Activated T-helper 1 cell treated with Interleukin-2 at 50 U/mL for 16 hours (primary cell): ENCODE measurements around the gene TNPO3.

Experiments
- DNase-seq: peaks from one replicate; pipeline ENCODE4 v3.0.0-alpha.2; 2020; ENCODE audit warnings: low read depth

The TNPO3 gene

GRCh38 chr7:128938544-128939074 lies 116.3 kb downstream of the TNPO3 start:
- no peak for DNase-seq

DNA sequence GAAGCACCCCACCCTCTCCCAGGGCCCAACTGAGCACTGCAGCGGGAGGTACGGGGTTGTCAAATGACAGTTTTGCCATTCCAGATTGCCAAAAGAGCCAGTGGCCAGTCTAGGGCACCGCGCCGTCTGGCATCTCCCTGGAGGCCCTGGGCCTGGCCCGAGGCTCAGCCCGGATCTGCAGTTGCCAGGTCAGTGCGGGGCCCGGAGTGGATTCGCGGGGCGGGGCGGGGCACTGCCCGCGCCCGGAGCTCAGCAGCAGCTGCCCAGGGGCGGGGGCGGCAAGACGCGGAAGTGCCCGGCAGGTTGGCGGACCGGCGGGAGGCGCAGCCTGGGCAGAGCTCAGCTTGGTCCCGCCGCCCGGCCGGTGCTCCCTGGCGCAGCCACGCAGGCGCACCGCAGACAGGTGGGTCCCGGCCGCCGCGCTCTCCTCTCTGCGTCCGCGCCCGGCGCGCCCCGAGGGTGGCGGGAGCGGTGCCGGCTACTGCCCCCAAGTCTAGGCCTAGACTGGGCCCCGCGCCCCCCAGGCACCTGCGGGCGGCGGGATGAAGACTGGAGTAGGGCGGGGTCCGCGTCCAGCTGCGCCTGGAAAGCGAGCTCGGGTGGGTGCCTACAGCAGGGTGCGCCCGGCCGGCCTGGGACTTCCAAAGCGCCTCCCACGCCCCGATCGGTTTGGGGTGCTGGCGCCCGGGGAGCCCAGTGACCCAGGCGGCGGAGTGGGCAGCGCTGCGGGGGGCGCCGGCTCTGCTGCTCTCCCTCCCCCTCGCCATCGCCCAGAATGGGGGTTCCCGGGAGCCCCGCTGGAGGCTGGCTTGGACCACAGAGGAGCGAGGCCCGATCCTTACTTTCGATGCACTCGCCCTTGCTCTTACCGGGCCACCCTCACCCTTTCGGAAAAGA lies 117.0 kb downstream of the TNPO3 start, which contains the start of gene IRF5:
Gene IRF5 (plus strand): TSS at position 281 of the 897 bp plus-strand sequence. CDS start 4,155 bp downstream, outside the sequence.
- DNase-seq = no peak

- no peak for DNase-seq
Observed at GRCh38 chr7:128937271-128937646, 117.7 kb downstream of the TNPO3 start.

DNA sequence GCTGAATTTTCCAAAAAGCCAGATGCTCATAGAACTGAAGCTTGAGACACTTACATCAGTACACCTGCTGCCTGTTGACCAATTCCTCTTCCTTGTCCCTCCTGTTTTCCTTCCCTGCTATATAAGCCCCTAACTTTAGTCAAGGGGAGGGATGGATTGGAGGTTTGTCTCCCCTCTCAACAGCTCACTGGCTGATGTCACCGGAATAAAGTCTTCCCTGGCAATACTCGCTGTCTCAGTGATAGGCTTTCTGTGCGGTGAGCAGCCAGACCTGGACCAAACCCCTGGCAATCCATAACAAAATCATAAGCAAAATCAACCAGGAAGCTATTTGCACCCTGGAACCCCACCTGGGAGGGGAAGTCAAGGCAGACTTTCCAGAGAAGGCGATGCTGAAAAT lies 118.1 kb downstream of the TNPO3 start:
- no peak for DNase-seq

DNA sequence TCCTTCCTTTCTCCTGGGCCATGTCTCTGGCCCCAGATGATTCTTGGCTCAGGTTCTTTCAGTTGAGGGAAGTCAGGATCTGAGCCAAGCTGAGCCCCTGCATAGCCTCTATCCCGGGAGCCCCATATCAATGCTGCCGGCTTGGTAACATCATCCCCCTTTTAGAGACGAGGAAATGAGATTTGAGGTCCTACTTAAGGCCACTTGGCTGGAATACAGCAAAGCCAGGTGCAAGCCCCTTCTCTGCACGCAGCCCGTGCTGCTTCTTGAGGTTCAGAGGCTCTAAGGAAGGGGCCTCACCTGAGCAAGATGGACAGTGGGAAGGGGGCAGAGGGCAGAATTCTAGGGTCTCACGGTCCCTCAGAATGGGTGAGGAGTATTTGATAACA lies 119.6 kb downstream of the TNPO3 start:
- DNase-seq = no peak

DNA sequence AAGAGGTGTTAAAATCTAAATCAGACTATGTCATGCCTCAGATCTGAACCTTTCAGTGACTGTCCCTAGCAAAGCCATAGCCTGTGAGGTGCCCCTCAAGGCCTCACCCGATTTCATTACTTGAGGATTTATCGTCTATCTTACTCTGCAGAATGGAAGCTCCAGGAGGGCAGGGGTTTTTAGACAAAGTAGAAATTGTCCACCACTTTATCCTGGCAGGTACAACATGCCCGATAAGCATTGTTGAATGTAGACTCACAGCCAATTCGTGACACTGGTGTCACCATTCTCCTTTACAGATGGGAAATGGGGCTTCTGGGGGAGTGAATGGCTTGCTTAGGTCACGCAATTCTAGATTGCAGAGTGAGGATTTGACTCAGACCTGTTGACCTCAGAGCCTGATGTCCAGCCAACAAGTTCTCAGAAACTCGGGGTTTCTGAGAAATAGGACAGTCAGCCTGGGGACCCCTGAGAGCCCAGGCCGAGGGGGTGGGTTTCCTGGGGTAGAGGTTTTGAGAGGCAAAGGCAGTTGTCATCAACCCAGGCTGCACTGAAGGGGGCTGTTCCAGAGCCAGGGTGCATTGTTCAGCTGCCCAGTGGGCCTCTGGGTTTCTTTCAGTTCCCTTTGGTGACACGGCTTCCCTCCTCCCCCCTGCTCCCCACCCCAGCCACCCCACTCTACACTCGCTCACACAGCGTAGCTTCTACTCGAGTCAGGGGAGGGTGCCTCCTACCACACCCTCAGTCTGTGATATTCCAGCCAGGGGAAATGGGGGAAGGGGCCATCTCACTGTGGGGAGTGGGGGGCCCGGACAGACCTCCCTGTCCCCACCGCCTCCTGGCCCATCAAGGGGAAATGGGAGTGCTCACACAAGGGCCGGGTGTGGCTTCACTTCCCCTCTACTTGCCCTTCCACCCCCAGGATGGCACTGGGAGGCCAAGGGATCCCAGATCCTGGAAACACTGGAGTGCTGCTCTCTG lies 120.3 kb downstream of the TNPO3 start:
- DNase-seq = no peak

DNA sequence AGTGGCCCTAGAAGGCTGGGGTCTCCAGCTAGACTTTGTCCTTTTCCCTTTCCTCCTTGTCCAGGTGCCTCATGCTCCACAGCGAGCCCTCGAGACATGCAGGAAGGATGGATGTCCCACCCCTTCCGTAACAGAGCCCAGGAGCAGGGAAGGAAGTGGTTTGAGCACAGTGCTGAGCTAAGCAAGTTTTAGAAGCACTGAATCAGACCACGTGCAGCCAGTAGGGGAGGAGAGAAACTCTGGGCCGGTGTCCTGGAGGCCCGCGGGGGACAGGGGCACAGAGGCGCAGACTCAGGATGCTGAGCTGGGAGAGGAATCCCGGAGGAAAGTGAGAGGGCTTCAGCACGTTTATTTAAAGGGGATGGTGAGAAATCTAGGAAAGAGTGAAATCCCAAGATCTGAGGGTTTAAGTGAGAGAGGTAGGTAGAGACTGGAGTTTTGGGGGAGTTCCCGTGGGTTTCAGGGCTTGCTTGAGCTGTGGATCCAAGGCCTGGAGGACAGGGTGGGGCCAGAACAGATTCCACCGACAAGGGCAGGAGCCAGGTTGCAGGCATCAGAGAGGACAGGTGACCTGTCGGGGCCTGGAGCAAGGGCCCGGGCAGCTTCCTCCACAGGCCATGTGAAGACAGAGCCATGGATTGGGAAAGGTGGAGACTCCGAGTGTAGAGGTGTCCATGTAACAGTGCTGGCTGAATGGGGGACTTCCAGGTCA lies 121.6 kb downstream of the TNPO3 start:
- DNase-seq = peak; percentile 25

- no peak for DNase-seq
Observed at GRCh38 chr7:128932862-128933179, 122.1 kb downstream of the TNPO3 start.

- DNase-seq = no peak
Observed at GRCh38 chr7:128931965-128932861, 122.7 kb downstream of the TNPO3 start.

DNA sequence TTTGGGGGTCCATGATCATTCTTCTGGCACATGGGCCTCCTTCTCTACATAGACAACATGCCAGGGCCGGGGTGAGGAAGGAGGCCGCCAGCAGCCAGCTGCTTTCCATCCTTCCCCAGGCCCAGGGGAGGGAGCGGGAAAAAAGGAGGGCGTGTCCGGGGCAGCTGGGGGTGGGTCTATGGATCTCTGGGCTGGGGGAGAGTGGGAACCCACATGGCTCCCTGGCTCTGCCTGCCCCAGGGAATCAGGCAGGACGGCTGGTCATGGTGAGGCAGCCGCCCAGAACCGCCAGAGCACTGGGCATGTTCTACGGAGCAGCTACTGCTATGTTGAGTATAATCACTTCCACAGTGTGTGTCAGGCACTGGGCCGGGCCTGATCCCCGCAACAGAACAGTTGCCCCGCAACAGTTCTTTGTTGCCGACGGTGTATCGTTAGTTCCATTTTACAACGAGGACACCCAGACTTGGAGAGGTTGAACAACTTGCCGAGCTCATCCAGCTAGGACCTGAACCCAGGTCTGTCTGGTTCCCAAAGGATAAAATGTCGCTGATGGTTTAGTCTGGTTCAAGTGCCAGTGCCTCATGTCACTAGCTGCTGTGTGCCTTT lies 123.6 kb downstream of the TNPO3 start:
- DNase-seq = no peak

- DNase-seq = no peak
Observed at GRCh38 chr7:128928882-128929788, 125.8 kb downstream of the TNPO3 start.

DNA sequence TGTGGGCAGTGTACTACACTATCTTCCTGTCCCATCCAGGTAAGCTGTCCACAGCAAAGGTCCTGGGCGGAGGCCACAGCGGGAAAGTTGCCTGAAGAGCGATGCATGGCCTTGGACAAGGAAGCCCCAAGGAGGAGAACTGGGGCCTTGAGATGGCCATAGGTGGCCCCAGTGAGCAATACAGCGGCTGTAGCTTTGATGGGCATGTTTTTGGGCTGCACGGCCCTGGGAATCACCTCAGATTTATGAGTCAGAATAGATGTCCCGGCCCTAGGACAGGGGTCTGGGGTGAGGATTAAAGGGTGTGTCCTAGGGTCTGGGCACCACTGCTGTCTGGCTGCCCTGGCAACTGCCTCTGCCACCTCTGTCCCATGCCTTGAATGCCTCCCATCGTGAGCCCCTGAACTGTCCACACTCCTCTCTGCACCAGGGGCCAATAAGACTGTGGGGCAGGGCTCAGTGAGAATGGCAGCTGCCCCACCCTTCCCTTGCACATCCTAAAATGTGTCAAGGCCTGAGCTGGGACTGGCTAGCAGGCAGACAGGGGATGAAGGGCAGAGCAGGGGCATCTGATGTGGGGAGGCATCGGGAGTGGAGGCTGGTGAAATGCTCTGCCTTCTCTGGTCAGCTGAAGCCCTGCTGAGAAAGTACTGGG lies 126.6 kb downstream of the TNPO3 start:
- no peak for DNase-seq

DNA sequence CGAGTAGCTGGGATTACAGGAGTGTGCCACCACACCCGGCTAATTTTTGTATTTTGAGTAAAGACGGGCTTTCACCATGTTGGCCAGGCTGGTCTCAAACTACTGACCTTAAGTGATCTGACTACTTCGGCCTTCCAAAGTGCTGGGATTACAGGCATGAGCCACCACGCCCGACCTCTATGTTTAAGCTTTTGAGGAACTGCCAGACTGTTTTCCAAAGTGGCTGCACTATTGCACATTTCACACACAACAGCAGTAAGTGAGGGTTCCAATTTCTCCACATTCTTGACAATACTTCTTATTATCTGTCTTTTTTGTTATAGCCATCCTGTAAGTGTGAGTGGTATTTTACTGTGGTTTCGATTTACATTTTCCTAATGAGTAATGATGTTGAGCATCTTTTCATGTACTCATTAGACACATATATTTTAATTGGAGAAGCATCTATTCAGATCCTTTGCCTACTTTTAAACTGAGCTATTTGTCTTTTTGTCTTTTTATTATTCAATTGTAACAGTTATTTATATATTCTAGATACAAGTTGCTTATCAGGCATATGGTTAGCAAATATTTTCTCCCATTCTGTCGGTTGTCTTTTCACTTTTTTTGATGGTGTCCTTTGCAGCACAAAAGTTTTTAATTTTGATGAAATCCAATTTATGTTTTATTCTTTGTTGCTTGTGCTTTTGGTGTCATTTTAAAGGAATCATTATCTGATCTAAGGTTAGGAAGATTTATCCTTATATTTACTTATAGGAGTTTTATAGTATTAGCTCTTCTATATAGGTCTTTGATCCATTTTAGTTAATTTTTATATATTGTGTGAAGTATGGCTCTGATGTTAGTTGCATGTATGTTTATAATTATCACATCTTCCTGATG lies 130.0 kb downstream of the TNPO3 start:
- DNase-seq = no peak

DNA sequence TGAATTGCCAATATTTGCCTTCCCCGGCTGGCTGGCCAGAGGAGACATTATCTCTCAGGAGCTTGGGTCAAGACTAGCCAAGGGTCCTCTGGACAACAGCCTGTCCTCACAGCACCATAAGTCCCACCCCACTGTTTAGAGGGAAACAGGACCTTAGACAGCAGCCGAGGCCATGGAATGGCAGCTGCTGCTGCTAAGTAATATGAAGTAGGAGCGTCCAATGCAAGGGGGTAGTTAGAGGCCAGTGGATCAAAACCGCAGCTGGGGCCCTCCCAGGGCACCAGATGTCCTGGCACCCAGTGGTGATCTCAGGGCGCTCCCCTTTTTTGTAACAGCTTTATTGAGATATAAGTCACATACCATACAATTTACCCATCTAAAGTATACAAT lies 131.5 kb downstream of the TNPO3 start:
- no peak for DNase-seq

DNA sequence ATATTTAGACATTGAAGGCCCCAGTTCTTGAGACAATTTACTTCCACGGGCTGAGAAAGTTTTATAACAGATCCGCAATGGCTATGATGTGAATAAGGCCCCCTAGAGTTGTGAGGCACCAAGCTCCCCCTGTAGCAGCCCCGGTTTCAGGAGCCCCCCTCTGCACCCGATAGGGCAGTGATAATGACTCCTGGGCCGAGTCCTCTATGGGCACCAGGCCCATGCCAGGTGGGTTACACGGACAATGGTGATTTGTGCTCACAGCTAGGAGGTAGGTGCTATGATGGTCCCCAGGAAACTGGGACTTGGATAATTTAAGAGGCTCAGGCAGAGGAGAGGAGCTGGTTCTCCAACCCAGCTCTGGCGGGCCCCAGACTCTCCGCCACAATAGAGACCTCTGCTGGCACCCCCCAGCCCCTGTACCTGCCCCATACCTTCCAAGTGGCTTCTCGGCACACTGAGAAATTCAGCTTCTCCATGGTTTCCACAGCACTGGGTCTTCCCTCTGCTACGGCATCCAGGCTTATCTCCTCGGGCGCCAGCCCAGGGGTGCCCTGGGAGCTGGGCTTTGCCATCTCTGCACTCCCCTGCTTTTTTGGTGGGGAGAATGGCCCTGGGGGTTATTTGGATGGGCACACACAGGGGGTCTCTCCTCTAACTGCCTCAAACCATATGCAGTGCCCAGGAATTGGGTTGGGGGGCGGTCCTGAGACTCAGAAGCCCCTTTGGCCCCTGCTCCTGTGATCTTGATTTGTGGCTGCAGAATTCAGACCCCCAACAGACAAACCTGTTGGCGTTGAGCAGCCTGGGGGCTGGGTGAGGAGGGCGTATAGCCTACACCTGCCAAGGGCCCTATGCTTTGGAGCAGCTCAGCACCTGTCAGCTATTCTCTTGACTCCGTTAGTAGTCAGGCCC lies 132.2 kb downstream of the TNPO3 start:
- no peak for DNase-seq

DNA sequence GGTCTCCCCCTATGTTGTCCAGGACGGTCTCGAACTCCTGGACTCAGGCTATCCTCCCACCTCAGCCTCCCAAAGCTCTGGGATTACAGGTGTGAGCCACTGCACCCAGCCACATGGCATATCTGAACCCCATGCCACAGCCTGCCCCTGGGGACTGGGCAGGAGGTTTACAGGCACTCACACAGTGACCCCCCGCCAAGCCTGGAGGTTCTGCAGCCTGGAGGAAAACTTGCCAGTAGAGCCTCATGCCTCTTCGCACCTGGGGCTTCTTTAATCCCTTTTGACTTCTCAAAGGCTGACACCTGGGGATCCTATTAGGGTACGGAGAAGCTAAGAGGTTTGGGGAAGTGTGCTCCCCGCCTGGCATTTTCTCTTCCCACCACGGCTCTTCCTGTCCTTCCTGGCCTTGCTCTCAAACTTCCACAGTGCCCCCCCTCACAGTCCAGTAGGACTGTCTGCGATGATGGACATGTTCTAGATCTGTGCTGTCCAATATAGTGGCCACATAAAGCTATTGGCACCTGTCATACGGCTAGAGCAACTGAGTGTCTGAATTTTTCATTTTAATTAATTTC lies 133.0 kb downstream of the TNPO3 start:
- no peak for DNase-seq
